Tibial artery (tissue), 4 donors: ENCODE results near the gene NBPF1.
"Not testable (repeated sequence)": the region's sequence is repeated elsewhere in the genome, so short reads cannot be mapped to it uniquely, and the experiment has no call there.

ENCODE experiments used
- DNase-seq, 2 donors: peaks; one replicate each; pipeline ENCODE4 v3.0.0-alpha.2; 2019
- H3K27ac ChIP-seq, 2 donors: fragments of 200-600 bp; sonication (generic) in 1 of 2; 1 replicate in 1 of 2; 2 replicates in 1 of 2; pipeline ENCODE4 v1.5.1; 2018 to 2019; ENCODE audit warnings: mild to moderate bottlenecking in 1 of 2
- H3K27me3 ChIP-seq, 2 donors: fragments of 200-600 bp; sonication (generic) in 1 of 2; one replicate each; pipeline versions ENCODE4 v1.5.1 to v1.6.0; 2016 to 2019
- H3K36me3 ChIP-seq, 3 donors: fragments of 200-600 bp; sonication (generic) in 2 of 3; one replicate each; pipeline ENCODE4 v1.5.1; 2016 to 2019; ENCODE audit warnings: mild to moderate bottlenecking in 2 of 3
- H3K4me1 ChIP-seq, 4 donors: fragments of 200-600 bp; sonication (generic) in 2 of 4; 1 replicate in 3 of 4; 2 replicates in 1 of 4; pipeline ENCODE4 v1.5.1; 2016 to 2019
- H3K4me3 ChIP-seq, 2 donors: fragments of 200-600 bp; sonication (generic) in 1 of 2; 1 replicate in 1 of 2; 2 replicates in 1 of 2; pipeline ENCODE4 v1.5.1; 2018 to 2019; ENCODE audit warnings: mild to moderate bottlenecking in 2 of 2
- H3K9me3 ChIP-seq, 3 donors: fragments of 200-600 bp; sonication (generic) in 1 of 3; one replicate each; pipeline ENCODE4 v1.5.1; 2016 to 2019
- CTCF ChIP-seq, 2 experiments: fragments of 200-600 bp in 1 of 2; fragments of 450-650 bp in 1 of 2; IDR thresholded peaks; one replicate each; pipeline ENCODE4 v1.5.1; 2017 to 2019; ENCODE audit warnings: antibody characterized with exemption in 2 of 2, mild to moderate bottlenecking in 1 of 2, moderate library complexity in 1 of 2
- intact Hi-C: fragments of 100-400 bp; cut with DNase I; formaldehyde crosslinking; loops from one replicate; pipeline ENCODE4 v1.15.0; 2023; ENCODE audit warnings: low total_unique reads

The NBPF1 gene

GRCh38 chr1:16521288-16521583, 92.1 kb downstream of the NBPF1 start:
- Histone ChIP-seq H3K4me1 (no peaks in the 10 kb centered on the region), H3K36me3 (no peaks in the 10 kb centered on the region), H3K27me3 (peaks cover 0 to 27% of the 10 kb centered on the region in 2 donors), H3K27ac (no peak overlapping the region), H3K4me3 (no peak overlapping the region), H3K9me3 (no peaks in the 10 kb centered on the region)
- intact Hi-C loops: no loop called here
- TF ChIP-seq CTCF (IDR thresholded peaks at IDR 0.05): no peak
- DNase-seq: no peak

DNA sequence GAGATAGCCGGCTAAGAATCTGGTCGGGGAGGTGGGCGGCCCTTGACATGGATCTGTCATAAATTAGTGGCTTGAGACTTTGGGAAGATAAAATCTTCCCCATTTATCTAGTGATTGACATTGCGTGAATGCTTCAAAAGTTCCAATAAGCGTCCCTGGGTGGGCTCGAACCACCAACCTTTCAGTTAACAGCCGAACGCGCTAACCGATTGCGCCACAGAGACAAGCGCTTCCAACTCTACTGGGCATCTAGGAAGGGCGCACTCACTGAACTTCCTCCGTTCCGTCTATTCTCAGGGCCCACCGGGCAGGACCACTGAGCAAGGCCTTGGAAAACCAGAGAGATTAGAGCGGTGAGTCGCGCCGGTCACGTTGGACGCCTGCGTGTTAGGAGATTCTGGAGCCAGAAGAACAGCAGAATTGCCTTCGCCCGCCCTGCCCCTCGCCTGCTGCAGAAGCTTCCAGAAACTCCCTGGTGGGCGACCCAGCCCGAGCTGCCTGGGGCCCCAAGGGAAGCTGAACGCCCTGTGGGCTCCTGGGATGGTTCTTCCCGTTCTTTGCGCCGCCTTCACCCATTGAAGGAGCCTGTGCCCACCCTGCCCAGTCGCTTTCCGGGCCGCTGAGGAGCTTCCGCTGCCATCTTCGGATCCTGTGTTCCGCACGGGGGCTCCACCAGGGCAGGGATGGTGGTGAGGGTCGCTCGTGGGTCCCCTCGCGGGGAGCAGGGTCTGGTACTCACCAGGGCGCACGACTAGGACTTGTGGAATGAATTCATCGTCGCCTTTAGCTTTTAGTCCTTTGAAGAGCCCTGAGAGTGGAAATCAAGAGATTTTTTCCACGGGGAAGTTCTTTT, 92.7 kb downstream of the NBPF1 start:
- H3K36me3 ChIP-seq, H3K4me3 ChIP-seq, H3K27ac ChIP-seq, H3K9me3 ChIP-seq, H3K4me1 ChIP-seq, intact Hi-C loops, DNase-seq: not testable (repeated sequence)
- H3K27me3 ChIP-seq: peaks cover 0 to 27% of the 10 kb centered on the region in 2 donors

DNA sequence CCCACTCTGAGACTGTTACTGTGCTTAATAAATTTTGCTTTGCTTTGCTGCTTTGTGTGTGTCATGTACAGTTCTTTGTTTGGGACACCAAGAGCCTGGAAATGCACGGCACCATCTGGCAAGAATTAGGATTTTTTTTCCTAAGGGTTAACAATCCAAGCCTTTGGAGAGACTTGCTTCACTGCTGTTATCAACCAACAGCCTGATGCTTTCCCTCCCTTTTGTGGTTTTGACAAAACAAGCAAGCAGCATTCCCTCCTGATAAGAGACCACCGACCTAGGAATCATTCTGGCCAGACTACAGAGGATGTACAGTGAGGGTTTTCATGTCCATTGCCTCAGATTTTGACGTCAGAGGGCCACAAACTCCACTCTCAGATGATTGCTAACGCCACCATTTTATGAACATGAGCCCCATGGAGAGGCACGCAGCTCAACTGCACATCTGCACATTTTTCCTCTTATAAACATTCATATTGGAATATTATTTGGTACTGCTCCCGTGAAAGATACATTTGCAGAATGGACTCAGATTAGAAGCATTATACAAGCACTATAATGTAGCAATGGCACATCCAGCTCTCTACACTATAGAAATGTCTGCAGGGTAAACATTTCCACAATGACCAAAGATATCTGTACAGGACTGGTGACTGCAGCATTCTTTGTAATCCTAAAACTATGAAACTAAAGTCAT, 94.0 kb downstream of the NBPF1 start:
- H3K4me3 ChIP-seq, H3K36me3 ChIP-seq, H3K27ac ChIP-seq, H3K4me1 ChIP-seq, intact Hi-C loops, H3K9me3 ChIP-seq, DNase-seq: not testable (repeated sequence)
- H3K27me3 ChIP-seq: peaks cover 0 to 24% of the 10 kb centered on the region in 2 donors

DNA sequence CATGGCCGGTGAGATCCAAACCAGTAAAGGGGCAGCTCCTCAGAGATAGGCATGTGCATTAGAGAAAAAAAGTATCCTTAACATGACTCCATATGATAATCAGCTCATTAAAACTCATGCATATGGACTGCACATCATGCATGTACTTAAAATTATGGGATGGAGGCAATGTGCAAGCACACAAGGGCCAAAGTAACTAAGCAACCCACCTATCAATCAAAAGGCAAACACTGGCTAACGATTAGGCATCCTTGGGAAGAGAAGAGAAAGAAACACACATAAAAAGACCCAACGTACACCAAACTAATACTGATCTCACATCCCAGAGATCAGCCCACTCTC, 94.5 kb downstream of the NBPF1 start:
- H3K27ac ChIP-seq, H3K36me3 ChIP-seq, H3K4me3 ChIP-seq, H3K9me3 ChIP-seq, H3K4me1 ChIP-seq, intact Hi-C loops, DNase-seq: not testable (repeated sequence)
- H3K27me3 ChIP-seq: peaks cover 0 to 24% of the 10 kb centered on the region in 2 donors

GRCh38 chr1:16516694-16517410, 96.5 kb downstream of the NBPF1 start:
- DNase-seq, H3K27ac ChIP-seq, H3K36me3 ChIP-seq, H3K9me3 ChIP-seq, H3K4me1 ChIP-seq, intact Hi-C loops, H3K4me3 ChIP-seq: not testable (repeated sequence)
- peaks cover 0 to 24% of the 10 kb centered on the region in 2 donors for H3K27me3 ChIP-seq

- peak; percentile 74 to 82 for DNase-seq
- intact Hi-C loops, H3K4me1 ChIP-seq, H3K9me3 ChIP-seq, H3K36me3 ChIP-seq: not testable (repeated sequence)
- Histone ChIP-seq H3K27me3 (peaks cover 0 to 13% of the 10 kb centered on the region in 2 donors), H3K4me3 (peak within 1 kb of the TSS; percentile 32 to 40), H3K27ac (peak within 1 kb of the TSS; percentile 56 to 82)
Observed at GRCh38 chr1:16514107-16515055, 99.0 kb downstream of the NBPF1 start, which contains the start of gene RNU1-1. Gene RNU1-1 (minus strand): TSS chr1:16514285.

GRCh38 chr1:16513412-16514106, 99.8 kb downstream of the NBPF1 start:
- H3K9me3 ChIP-seq, DNase-seq, H3K4me1 ChIP-seq, intact Hi-C loops, H3K36me3 ChIP-seq: not testable (repeated sequence)
- peaks cover 0 to 11% of the 10 kb centered on the region in 2 donors for H3K27me3 ChIP-seq
- H3K27ac ChIP-seq: peak overlapping the region; percentile 56 to 82
- H3K4me3 ChIP-seq: peak overlapping the region in 1 of 2 donors; percentile 18

DNA sequence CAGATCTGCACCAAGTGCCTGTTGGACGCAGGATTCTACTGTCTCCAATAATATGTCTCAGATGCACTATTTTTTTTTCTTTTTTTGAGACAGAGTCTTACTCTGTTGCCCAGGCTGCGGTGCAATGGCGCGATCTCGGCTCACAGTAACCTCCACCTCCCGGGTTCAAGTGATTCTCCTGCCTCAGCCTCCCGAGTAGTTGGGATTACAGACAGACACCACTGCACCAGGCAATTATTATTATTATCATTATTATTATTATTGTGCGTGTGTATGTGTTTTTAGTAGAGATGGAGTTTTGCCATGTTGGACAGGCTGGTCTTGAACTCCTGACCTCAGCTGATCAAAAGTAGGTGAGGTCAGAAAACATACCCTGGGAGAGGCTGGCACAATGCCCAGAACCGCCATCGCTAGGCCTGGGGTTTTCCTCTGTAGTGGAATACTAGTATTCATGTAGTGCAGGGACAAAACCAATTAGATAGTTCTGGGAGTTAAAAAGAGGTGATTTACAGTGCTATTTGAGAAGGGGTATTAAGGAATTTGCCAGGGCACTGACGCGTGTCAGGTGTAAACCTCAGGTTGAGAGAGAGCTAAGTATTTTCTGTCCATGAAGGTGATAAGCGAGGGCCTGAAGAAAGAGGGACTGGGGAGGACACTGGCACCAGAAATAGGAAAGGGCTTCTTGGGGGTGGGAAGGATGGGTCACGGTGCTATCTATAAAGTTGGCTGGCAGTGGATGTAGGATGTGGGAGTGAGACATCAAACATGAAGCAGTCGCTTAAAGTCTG, 100.5 kb downstream of the NBPF1 start:
- H3K4me1 ChIP-seq, H3K4me3 ChIP-seq, H3K36me3 ChIP-seq, H3K27me3 ChIP-seq, H3K9me3 ChIP-seq, intact Hi-C loops, DNase-seq: not testable (repeated sequence)
- peak overlapping the region in 1 of 2 donors; percentile 3 for H3K27ac ChIP-seq
